ENCODE results near the gene TNP2.
A peak's percentile ranks its signal among the peaks of the same experiment; 100 is the strongest.

TNP2 gene

DNA sequence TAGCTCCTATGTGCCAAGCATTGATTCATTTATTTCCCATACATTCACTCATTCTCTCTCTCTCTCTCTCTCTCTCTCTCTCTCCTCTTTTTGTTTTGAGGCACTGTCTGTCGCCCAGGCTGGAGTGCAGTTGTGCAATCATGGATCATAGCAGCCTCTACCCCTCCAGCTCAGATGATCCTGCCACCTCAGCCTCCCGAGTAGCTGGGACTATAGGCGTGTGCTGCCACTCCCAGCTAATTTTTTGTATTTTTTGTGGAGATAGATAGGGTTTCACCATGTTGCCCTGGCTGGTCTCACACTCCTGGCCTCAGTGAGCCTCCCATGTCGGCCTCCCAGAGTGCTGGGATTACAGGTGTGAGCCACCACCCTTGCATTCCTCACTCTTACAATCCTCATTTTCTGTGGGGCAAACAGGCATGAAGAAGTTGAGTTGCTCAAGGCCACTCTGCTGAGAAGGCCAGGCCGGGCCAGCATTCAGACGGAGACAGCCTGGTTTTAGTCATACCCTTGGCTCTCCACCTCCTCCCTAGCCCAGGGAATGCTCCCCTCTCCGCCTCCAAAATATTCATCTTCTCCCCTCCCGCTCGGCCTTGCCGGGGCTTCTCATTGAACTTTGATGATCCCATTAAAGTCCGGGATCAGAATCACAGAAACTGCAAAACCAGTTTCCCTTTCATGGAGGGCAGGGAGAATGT lies 7.9 kb upstream of the TNP2 start:
- DNase-seq (ENCODE audit: low read depth) = no peak

DNA sequence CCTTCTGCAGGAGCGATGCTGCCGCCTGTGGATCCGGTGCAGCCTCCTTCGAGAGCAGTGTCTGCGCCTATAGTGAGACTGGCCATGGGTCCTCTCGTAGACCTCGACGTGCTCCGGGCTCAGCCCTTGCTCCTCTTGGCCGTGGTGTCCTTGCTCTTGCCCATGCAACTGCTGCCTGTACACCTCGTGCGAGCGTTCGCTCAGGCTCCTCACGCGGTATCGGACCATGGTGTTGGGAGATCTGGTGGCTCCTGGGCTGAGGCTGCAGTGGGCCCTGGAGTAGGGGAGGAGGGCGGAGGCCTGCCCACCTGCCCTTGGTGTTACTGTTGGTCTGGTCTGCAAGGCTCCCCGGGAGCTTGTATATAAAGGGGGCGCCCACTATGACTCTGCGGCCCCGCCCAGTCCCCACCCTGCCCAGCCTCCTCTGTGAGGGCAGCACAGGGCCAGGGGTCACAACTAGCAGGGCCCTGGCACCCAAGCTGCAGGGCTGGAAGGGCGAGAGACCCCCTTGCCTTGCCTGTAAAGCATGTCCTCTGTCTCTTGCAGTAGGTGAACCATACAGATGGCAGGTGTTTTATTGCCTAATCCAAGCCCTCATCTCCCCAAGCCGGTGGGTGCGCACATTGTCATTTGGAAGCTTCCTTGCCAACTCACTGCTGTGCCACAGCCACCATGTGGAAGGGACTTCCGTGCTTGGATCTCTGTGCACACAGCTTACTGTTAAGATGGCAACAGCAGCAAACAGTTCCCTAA lies 7.2 kb upstream of the TNP2 start, which contains the start of gene PRM2:
Gene PRM2 (minus strand): TSS at position 338 of the 753 bp plus-strand sequence. CDS start 110 bp downstream, at position 228.
- DNase-seq (ENCODE audit: low read depth) = no peak

DNA sequence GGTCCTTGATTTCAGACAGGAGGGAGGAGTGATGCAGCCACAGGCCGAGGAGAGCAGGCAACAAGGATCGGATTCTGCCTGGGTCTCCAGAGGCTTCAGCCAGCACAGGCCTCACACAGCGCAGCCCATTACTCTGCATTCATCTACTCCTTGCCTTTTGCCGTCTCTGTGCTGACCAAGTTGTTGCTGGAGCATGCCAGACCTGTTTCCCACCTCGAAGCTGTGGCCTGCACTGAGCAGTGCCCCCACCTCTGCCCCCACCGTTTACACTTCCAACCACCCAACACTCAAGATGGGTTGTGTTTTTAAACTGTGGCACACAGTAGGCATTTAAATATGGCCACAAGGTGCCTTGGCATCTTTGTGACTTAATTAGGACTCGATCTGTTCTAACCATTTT lies 5.8 kb upstream of the TNP2 start:
- DNase-seq (ENCODE audit: low read depth) = no peak

GRCh38 chr16:11273721-11274324 lies 4.7 kb upstream of the TNP2 start:
- no peak for DNase-seq (ENCODE audit: low read depth)

DNA sequence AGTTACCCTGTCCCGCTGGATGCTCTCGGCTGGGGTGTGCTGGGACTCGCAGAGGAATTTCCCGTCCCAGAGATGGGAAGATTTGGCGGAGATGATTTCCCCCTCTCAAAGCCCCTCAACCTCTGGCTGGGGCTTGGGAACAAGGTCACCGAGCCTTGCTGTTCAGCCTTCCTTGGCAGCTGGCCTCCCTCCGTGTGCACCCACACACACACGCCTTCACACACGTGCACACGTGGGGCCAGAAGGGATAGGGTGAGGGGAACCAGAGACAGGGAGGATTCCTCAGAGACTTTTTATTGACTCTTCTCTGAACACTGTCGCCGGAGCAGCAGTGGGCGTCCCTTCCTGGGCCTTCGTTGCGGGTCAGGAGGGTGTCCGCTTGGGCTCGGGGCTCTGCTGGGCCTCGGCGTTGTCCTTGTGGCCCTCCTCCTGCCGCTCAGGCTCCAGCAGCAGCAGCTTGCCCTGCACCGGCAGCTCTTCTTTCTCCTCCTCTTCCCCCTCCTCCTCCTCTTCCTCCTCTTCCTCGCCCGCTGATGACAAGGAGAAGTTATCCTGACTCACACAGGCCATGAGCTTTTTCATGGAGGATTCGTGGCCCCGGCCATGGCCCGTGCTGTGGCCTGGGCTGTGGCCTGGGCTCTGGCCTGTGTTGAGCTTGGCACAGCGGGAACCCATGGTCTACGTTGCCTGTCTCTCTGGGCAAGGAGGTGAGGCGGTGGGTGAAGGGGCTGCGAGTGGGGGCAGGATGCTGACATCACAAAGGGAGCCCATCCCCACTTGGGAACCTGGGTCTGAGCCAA lies 4.0 kb upstream of the TNP2 start, which contains the start of gene PRM3:
Gene PRM3 (minus strand): TSS at position 709 of the 800 bp plus-strand sequence. CDS start 34 bp downstream, at position 675.
- DNase-seq (ENCODE audit: low read depth) = no peak

DNA sequence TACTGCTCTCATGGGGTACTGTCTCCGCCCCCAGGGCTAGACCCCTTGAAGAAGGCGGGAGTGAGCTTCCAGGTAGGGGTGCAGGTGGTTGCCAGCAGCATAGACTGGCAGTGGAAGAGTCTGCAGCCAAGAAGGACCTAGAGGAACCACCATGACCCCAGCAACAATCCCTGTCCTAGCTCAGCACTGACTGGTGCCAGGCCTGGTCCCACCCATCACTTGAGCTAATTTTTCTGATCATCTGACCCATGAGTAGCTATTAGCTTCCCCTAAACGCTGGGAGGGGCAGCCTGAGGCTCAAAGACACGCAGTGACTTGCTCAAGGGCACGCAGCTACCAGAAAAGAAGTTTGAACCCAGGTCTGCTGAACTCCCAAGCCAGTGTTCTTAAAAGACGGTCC lies 3.4 kb upstream of the TNP2 start:
- DNase-seq (ENCODE audit: low read depth) = no peak

GRCh38 chr16:11271610-11272009 lies 2.5 kb upstream of the TNP2 start:
- DNase-seq (ENCODE audit: low read depth) = no peak

- no peak for DNase-seq (ENCODE audit: low read depth)
These were observed 1.6 kb upstream of the TNP2 start for GRCh38 chr16:11270602-11271162.

- no peak for DNase-seq (ENCODE audit: low read depth)
These were observed 4.0 kb downstream of the TNP2 start for GRCh38 chr16:11265124-11265523.

- no peak for DNase-seq (ENCODE audit: low read depth)
These were observed 4.8 kb downstream of the TNP2 start for GRCh38 chr16:11264155-11264832.

DNA sequence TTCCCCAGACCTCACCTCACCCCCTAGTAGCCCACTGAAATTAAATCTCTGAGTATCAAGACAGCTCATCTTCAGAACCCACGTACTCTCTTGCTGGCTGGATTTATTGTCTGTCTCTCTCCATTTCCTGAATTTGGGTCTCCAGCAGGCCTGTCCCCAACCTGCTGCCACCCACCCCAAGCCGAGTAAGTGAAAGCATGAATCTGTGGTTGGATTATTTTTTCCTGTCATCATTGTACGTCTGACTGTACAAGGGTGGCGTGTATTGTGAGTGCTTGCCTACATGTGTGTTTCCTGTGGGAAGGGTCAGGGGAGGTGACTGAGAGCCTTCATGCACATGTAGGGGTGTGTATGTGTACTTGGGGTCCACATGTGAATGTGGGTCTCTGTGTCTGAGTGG lies 5.4 kb downstream of the TNP2 start:
- DNase-seq (ENCODE audit: low read depth) = no peak

- DNase-seq (ENCODE audit: low read depth) = no peak
These were observed 6.2 kb downstream of the TNP2 start for GRCh38 chr16:11262915-11263314.

- DNase-seq (ENCODE audit: low read depth) = no peak
These were observed 8.5 kb downstream of the TNP2 start for GRCh38 chr16:11260596-11260966.

DNA sequence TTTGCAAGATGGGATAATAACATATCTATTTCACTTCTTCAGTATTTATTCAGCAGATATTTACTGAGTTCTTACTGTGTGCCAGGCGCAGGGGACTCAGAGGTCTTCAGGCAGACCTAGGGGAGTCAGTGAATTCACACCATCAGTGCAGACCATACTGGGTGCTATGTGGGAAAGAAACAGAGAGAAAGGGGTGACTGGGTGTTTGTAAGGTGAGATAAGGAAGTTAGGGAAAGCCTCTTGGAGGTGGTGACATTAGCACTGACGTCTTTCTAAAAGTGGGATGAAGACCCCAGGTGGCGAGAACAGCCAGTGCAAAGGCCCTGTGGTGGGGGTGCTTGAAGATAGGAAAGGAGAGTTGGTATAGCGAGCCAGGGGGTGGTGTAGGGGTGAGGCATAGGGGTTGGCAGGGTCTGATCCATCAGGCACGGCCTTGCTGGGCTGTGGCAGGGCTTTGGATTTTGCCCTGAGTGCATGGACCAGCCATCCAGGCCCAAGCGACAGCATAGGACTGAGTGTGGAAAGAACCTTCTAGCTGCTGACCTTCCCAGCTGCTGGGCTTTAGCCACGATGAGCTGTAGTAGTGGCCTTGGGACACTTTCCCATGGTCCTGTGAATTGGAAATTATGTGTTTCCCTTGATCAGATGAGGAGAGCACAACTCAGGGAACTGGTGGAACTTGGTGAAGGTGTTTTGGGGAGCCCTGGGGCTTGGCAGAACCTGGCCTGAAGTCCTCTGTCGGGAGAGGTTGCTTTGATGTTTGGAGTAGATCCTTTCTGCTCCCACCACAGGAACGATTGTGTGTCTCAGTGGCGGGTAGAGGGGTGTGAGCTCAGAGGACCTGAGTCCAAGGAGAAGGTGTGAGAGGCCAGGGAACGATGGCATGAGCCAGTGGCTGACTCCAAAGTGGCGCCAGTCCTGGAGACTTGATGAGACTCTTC lies 9.2 kb downstream of the TNP2 start:
- no peak for DNase-seq (ENCODE audit: low read depth)

GRCh38 chr16:11258553-11259492 lies 10.3 kb downstream of the TNP2 start:
- DNase-seq (ENCODE audit: low read depth) = no peak

- peak; percentile 72 for DNase-seq (ENCODE audit: low read depth)
These were observed 11.8 kb downstream of the TNP2 start for GRCh38 chr16:11257131-11257938.

- DNase-seq (ENCODE audit: low read depth) = no peak
These were observed 12.4 kb downstream of the TNP2 start for GRCh38 chr16:11256661-11257130.
